Heart left ventricle (tissue), 16 donors: ENCODE data around the gene RNH1. TPM values are rescaled to one million over a fixed set of nuclear protein-coding genes. Genes with fewer than 3 reads are reported as not detected.
A peak's percentile ranks its signal among the peaks of the same experiment; 100 is the strongest.

Experiments used
- ATAC-seq, 4 donors: fragments of 200-7000 bp; cut with Tn5 transposase; one replicate each; pipeline ENCODE4 v1.9.1; 2020 to 2022; ENCODE audit warnings: moderate library complexity in 4 of 4, mild to moderate bottlenecking in 3 of 4, moderate number of reproducible peaks in 1 of 4
- DNase-seq, 5 donors: peaks; one replicate each; pipeline ENCODE4 v3.0.0-alpha.2; 2020
- H3K27ac ChIP-seq, 12 donors: fragments of 200-600 bp; sonication (generic) in 4 of 12; one replicate each; pipeline versions ENCODE4 v1.5.0 to v1.8.0; 2016 to 2022; ENCODE audit warnings: mild to moderate bottlenecking in 2 of 12
- H3K27me3 ChIP-seq, 9 donors: fragments of 200-600 bp; sonication (generic) in 2 of 9; one replicate each; pipeline versions ENCODE4 v1.5.1 to v1.8.0; 2016 to 2022; ENCODE audit warnings: mild to moderate bottlenecking in 3 of 9
- H3K36me3 ChIP-seq, 9 donors: fragments of 200-600 bp; sonication (generic) in 2 of 9; one replicate each; pipeline versions ENCODE4 v1.5.0 to v1.8.0; 2018 to 2022; ENCODE audit warnings: mild to moderate bottlenecking in 2 of 9
- H3K4me1 ChIP-seq, 12 donors: fragments of 200-600 bp; sonication (generic) in 4 of 12; one replicate each; pipeline versions ENCODE4 v1.5.0 to v1.8.0; 2016 to 2022; ENCODE audit warnings: mild to moderate bottlenecking in 3 of 12
- H3K4me3 ChIP-seq, 12 donors: fragments of 200-600 bp; sonication (generic) in 4 of 12; one replicate each; pipeline versions ENCODE4 v1.5.0 to v1.8.0; 2017 to 2022; ENCODE audit warnings: mild to moderate bottlenecking in 9 of 12, moderate library complexity in 4 of 12
- H3K9me3 ChIP-seq, 12 donors: fragments of 200-600 bp; sonication (generic) in 4 of 12; one replicate each; pipeline versions ENCODE4 v1.5.0 to v1.8.0; 2016 to 2022; ENCODE audit warnings: mild to moderate bottlenecking in 1 of 12
- POLR2A ChIP-seq, 2 donors: fragments of 450-650 bp; IDR thresholded peaks; one replicate each; pipeline ENCODE4 v1.6.1; 2017; ENCODE audit warnings: antibody characterized with exemption in 2 of 2, mild to moderate bottlenecking in 2 of 2, moderate library complexity in 2 of 2
- WGBS, 4 donors: extraction: QIAGEN DNeasy Blood & Tissue Kit in 2 of 4; methylation state at CpG; one replicate each; pipeline versions ENCODE4 v1.1.5 to v1.1.7; 2013 to 2018; 5-methylcytosine and 5-hydroxymethylcytosine counted together
- intact Hi-C, 10 donors: fragments of 100-400 bp; cut with DNase I; formaldehyde crosslinking; loops; one replicate each; pipeline versions ENCODE4 v1.11.1 to v1.14.2; 2022
- polyA plus RNA-seq, 2 donors: library from polyadenylated mRNA; stranded (reverse); fragments of 200-250 nt; gene quantifications; one replicate each; pipeline ENCODE4 v1.2.3, GENCODE V29; 2013
- total RNA-seq, 9 donors: library from RNA; depleted of rRNA in 2 of 9; stranded (reverse); fragments of >200 nt in 2 of 9; fragmentation: NEBNext Ultra II Directional in 3 of 9; extraction: Animal tissue kit (Norgen Biotek cat#: 25700) in 3 of 9; gene quantifications; one replicate each; pipeline versions ENCODE4 v1.1.0 to v1.2.4, GENCODE V29; 2016 to 2023
- TF ChIP-seq, protein P1 (sequence below), 12 donors: fragments of 200-600 bp; sonication (generic) in 4 of 12; IDR thresholded peaks; one replicate each; pipeline versions ENCODE4 v1.5.0 to v1.8.0; 2018 to 2022; ENCODE audit warnings: antibody characterized with exemption in 12 of 12, mild to moderate bottlenecking in 5 of 12
- donor health status: ischemic (EF 13 %, LVEDD 7.1; RV severe dilation, severe dysfunction).
- donor health status: healthy with polysubstance abuse.
- donor health status: DM: no; HTN: yes; CAD: no.
- donor health status: DM: no; HTN: no; CAD: no.
- donor health status: ischemic (EF 25% LVEDD 6.9; RV normal size, moderate dysfunction).
- donor health status: ischemic (EF 25% LVEDD 5.7; RV mildly dilated, moderate dysfunction).
- donor health status: healthy.
- donor health status: DM: yes; HTN: yes; CAD: no.
- donor health status: ischemic (EF 35%, LVEDD 5.7; RV mildly dilated, moderate dysfunction).
- donor health status: nonischemic (EF 11% LVEDD 7.7; RV severe dilation, severe dysfunction).
- donor health status: DM: yes; HTN: yes; CAD: no.
- donor health status: PGD.
- donor health status: ischemic (EF 29% LVEDD 5.4; RV normal size, mild dysfunction).
- donor health status: nonischemic (EF 23%, LVEDD 6.1; RV moderate dilation, normal function).

RNH1 gene
- total and polyA plus RNA-seq, 11 donors, result 58.2 to 247 (median 158) TPM

DNA sequence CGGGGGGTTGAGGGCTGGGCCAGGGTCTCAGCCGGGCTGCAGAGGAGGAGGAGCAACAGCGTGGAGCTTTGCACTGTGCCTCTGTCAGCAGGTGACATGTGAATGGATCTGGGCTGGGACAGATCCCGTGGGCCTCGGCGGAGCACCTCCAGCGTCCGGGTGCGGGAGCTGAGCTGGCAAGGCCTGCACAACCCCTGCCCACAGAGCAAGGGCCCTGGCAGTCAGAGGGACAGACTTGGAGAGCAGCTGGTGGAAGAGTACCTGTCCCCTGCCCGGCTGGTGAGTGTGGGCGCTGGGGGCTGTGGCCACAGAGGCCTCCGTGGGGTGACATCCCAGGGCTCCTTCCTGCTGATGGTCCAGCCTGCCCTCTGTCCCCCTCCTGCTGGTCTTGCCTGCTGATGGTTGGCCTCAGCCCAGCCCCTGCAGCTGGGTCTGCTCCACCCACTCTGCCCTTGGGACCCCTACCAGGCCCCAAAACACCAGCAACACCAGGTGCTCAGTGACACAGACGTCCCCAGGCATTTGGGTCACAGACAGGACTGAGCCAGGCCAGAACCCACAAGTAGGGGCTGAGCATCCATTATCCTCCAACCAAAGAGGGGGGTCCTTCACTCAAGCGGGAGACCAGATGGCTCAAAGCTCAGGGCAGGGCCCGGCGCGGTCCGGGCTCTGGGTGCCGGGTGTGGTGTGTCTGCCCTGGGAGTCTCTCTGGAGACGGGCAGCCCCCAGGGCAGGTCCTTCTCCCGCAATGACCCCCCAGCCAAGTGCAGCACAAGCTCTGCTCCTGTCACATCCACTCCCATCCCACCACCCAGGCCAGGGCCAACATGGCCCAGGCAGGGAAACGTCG is 33.8 kb upstream of the RNH1 start:
- Histone ChIP-seq H3K4me1 (peaks cover 6 to 21% (median 19%) of the 10 kb centered on the region in 12 donors), H3K27ac (no peak overlapping the region), H3K9me3 (no peaks in the 10 kb centered on the region), H3K27me3 (peaks cover 3 to 19% (median 9%) of the 10 kb centered on the region in 9 donors), H3K4me3 (no peak overlapping the region), H3K36me3 (no peaks in the 10 kb centered on the region)
- WGBS, 4 donors, result 85 to 89% (median 87%) methylated on average over 20 to 23 of the region's 23 CpGs
- intact Hi-C loops, result no loop called here
- TF ChIP-seq POLR2A (IDR thresholded peaks at IDR 0.05), result no peak
- TF ChIP-seq, protein P1, sequence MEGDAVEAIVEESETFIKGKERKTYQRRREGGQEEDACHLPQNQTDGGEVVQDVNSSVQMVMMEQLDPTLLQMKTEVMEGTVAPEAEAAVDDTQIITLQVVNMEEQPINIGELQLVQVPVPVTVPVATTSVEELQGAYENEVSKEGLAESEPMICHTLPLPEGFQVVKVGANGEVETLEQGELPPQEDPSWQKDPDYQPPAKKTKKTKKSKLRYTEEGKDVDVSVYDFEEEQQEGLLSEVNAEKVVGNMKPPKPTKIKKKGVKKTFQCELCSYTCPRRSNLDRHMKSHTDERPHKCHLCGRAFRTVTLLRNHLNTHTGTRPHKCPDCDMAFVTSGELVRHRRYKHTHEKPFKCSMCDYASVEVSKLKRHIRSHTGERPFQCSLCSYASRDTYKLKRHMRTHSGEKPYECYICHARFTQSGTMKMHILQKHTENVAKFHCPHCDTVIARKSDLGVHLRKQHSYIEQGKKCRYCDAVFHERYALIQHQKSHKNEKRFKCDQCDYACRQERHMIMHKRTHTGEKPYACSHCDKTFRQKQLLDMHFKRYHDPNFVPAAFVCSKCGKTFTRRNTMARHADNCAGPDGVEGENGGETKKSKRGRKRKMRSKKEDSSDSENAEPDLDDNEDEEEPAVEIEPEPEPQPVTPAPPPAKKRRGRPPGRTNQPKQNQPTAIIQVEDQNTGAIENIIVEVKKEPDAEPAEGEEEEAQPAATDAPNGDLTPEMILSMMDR (IDR thresholded peaks at IDR 0.05), result no peak
- no peak for ATAC-seq
- peak in 2 of 5 donors; percentile 13 to 48 for DNase-seq

DNA sequence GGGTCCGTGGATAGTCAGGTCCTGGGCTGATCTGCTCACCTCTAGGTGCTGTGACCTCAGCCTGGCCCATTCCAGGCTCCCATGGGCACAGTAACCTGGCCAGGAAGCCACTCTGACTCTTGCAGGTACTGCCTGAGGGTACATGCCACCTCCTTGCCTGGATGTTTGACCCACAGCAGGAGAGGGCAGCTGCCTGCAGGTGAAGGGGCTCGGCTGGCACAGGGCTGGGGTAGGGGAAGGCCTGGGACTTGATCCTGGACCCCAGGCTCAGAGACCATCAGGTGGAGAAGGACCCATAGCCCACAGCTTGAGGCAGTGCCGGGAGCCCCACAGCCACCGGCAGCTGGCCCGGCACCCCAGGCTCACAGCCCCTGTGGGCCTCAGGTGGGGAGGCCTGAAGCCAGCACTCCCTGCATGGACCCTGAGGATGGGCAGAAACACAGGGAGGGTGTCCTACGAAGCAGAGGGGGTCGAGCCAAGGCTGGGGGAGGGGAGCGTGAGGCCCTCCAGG is 33.0 kb upstream of the RNH1 start:
- H3K27ac ChIP-seq, result no peak overlapping the region
- H3K4me3 ChIP-seq, result no peak overlapping the region
- peaks cover 3 to 19% (median 9%) of the 10 kb centered on the region in 9 donors for H3K27me3 ChIP-seq
- H3K4me1 ChIP-seq, result peaks cover 6 to 23% (median 19%) of the 10 kb centered on the region in 12 donors
- TF ChIP-seq, protein P1 (IDR thresholded peaks at IDR 0.05), result no peak
- no peak for TF ChIP-seq POLR2A (IDR thresholded peaks at IDR 0.05)
- no peaks in the 10 kb centered on the region for H3K9me3 ChIP-seq
- intact Hi-C loops, result no loop called here
- ATAC-seq (no peak), DNase-seq (peak in 2 of 5 donors; percentile 28 to 42)
- WGBS, 4 donors, result 89 to 94% (median 91%) methylated on average over 8 of the region's 8 CpGs
- no peaks in the 10 kb centered on the region for H3K36me3 ChIP-seq

DNA sequence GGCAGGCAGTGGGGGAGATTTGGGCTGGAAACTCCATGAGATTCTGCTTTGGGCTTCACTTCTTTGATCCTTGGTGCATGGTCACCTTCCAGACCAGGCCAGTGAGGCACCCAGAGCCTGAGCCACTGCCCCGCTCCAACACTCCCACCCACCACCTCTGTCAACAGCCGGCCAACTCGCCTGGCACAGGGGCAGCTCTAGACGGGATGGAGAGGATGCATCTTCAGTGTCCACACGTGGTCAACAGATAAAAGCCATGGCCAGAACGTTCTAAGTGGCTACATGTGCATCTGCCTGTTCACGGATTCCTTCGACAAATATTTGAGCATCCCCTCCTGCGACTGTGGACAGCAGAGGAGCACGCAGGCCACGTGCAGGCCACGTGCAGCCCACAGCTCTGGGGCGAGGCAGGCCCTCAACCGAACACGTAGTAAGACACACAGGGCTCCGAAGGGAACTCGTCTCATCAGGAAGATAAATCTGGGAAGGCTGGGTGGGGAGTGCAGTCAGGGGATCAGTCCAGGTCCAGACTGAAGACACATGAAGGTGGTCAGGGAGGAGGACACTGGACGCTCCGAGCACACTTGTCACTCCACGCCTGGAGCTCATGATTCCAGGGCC is 31.5 kb upstream of the RNH1 start:
- H3K9me3 ChIP-seq, result no peaks in the 10 kb centered on the region
- 88 to 92% (median 91%) methylated on average over 16 to 20 of the region's 20 CpGs for WGBS, 4 donors
- TF ChIP-seq, protein P1 (IDR thresholded peaks at IDR 0.05), result no peak
- no peak for TF ChIP-seq POLR2A (IDR thresholded peaks at IDR 0.05)
- H3K4me1 ChIP-seq, result peaks cover 9 to 36% (median 31%) of the 10 kb centered on the region in 12 donors
- DNase-seq (peak in 3 of 5 donors; percentile 6 to 46 (median 13)), ATAC-seq (no peak)
- H3K27me3 ChIP-seq, result peaks cover 3 to 19% (median 9%) of the 10 kb centered on the region in 9 donors
- intact Hi-C loops, result no loop called here
- no peak overlapping the region for H3K27ac ChIP-seq
- peaks cover 0 to 4% (median 1%) of the 10 kb centered on the region in 9 donors for H3K36me3 ChIP-seq
- H3K4me3 ChIP-seq, result no peak overlapping the region
